Endothelial cell of umbilical vein (primary cell): ENCODE results near the gene SPSB1.

Experiments
- MYC ChIP-seq: IDR thresholded peaks from one replicate; pipeline ENCODE4 v1.6.1; 2011; ENCODE audit warnings: mild to moderate bottlenecking, low read depth, low read length
- POLR2A ChIP-seq: IDR thresholded peaks from 2 replicates; pipeline ENCODE4 v1.6.1; 2012; ENCODE audit warnings: low read depth, mild to moderate bottlenecking, control low read depth, low read length
- POLR2AphosphoS5 ChIP-seq: IDR thresholded peaks from 2 replicates; pipeline ENCODE4 v1.6.1; 2012; ENCODE audit warnings: low read depth, mild to moderate bottlenecking, control low read depth, low read length, moderate library complexity; ENCODE audit not compliant: insufficient read depth
- TF ChIP-seq, protein P1 (sequence below), 2 donors: IDR thresholded peaks; 1 replicate in 1 of 2; 2 replicates in 1 of 2; pipeline ENCODE4 v1.5.1; 2011; ENCODE audit warnings: low read length in 2 of 2, mild to moderate bottlenecking in 2 of 2, moderate library complexity in 2 of 2, control low read depth in 1 of 2, inconsistent platforms in 1 of 2, low read depth in 1 of 2; ENCODE audit not compliant: insufficient read depth in 1 of 2; ENCODE audit errors: extremely low read depth in 1 of 2

DNA sequence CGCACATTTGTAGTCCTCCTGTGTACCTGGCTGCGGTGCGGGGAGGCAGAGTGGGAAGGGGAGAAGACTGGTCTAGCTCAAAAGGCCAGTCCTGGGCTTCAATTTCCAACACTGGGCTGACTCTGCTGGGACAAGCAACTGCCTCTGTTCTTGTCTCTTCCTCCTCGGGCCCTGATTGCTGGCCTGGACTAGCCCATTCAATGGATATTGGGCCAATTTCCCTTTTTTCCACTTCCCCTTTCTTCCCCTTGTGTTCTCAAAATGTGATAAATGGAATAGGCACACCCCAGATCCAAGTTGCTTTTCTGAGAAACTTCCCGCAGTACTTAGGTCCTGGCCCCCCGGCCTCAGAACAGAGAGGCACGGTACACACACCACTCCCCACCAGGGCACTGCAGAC is 48.2 kb downstream of the SPSB1 start:
- TF ChIP-seq POLR2A (no peak), MYC (no peak), POLR2AphosphoS5 (no peak)
- TF ChIP-seq, protein P1, sequence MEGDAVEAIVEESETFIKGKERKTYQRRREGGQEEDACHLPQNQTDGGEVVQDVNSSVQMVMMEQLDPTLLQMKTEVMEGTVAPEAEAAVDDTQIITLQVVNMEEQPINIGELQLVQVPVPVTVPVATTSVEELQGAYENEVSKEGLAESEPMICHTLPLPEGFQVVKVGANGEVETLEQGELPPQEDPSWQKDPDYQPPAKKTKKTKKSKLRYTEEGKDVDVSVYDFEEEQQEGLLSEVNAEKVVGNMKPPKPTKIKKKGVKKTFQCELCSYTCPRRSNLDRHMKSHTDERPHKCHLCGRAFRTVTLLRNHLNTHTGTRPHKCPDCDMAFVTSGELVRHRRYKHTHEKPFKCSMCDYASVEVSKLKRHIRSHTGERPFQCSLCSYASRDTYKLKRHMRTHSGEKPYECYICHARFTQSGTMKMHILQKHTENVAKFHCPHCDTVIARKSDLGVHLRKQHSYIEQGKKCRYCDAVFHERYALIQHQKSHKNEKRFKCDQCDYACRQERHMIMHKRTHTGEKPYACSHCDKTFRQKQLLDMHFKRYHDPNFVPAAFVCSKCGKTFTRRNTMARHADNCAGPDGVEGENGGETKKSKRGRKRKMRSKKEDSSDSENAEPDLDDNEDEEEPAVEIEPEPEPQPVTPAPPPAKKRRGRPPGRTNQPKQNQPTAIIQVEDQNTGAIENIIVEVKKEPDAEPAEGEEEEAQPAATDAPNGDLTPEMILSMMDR (IDR thresholded peaks at IDR 0.05; ENCODE audit: extremely low read depth in 1 of 2, insufficient read depth in 1 of 2, low read depth in 1 of 2, low read length in 2 of 2) = no peak
